Measurements from ENCODE around the gene ZYG11A. TPM values are rescaled to one million over a fixed set of nuclear protein-coding genes. Genes with fewer than 3 reads are reported as not detected.

Gene ZYG11A
- polyA plus RNA-seq, 1 donor = 0.05 TPM

DNA sequence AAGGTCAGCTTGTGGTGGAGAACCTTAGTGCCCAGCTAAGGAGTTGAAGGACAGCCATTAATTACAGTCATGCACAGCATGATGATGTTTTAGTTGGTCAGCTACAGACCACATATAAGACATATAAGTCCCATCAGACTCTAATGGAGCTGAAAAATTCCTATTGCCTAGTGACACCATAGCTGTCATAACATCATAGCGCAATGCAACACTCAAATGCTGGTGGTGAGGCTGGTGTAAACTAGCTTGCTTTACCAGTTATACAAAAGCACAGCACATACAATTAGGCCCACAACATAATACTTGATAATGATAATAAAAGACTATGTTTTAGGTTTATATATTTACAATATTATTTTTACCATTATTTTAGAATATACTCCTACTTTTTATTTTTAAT, 75.0 kb downstream of the ZYG11A start:
- DNase-seq (ENCODE audit: low read depth) = no peak

GRCh38 chr1:52918201-52918600, 75.6 kb downstream of the ZYG11A start:
- DNase-seq (ENCODE audit: low read depth) = no peak

GRCh38 chr1:52919051-52919722, 76.6 kb downstream of the ZYG11A start:
- no peak for DNase-seq (ENCODE audit: low read depth)

GRCh38 chr1:52919723-52920483, 77.3 kb downstream of the ZYG11A start:
- no peak for DNase-seq (ENCODE audit: low read depth)

DNA sequence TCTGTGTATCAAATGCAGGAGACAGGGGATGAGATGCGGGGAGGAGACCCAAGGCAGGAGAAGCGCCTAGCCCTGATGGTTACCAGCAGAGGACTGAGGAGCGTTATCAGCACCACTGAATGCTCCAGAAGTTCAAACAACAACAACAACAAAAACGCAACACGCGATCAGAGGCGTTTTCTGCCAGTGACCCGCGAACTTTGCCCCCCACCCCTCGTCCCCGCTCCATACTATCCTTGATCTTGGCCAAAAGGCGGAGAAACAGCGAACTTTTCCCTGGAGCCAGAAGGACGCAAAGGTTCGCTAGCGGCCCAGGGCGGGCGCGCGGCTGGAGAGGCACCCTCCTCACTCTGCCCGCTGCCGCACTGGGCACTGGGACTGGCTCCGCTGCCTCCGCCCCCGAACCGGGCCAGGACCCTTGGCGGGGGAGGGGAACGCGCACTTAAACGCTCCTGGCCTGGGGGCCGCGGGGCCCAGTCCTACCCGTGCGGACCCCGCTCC, 78.3 kb downstream of the ZYG11A start:
- DNase-seq (ENCODE audit: low read depth) = no peak

GRCh38 chr1:52925571-52926005, 83.0 kb downstream of the ZYG11A start:
- no peak for DNase-seq (ENCODE audit: low read depth)

DNA sequence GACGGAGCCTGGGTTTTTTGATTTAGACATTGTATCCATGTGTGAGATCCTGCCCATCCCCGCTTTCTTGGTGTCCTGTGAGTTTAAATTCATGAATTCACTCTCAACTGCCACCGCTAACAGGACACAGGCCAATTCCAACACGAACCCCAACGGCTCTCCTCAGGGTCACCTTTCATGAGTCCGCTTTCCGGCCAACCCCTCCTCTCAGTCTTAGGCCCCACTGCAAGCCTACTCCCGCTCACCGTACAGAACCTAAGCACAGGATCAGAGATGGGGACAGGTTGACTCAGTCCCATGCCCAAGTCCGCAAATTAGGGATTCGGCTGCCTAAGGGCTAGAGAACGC, 84.3 kb downstream of the ZYG11A start:
- no peak for DNase-seq (ENCODE audit: low read depth)

- no peak for DNase-seq (ENCODE audit: low read depth)
These were observed 84.9 kb downstream of the ZYG11A start, which contains the start of gene SCP2 for GRCh38 chr1:52927212-52928014. Gene SCP2, plus strand, starts transcription at chr1:52927276. Its CDS starts 121 bp downstream, at chr1:52927397.

- no peak for DNase-seq (ENCODE audit: low read depth)
These were observed 85.5 kb downstream of the ZYG11A start for GRCh38 chr1:52928015-52928404.

DNA sequence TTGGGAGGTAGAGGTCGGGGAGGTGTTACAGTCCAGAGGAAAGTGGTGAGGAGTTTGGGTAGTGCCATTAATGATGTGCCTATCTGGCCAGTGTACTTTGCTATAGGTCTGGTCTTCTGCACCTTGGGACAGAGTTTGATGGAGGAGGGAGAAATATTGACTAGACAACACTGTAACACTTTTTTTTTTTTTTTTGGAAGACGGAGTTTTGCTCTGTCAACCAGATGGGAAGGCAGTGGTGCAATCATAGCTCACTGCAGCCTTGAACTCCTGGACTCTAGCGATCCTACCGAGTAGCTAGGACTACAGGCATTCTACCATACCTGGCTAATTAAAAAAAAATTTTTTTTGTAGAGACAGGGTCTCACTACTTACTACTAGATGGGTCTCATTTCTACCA, 86.5 kb downstream of the ZYG11A start:
- no peak for DNase-seq (ENCODE audit: low read depth)

GRCh38 chr1:52937433-52938182, 95.0 kb downstream of the ZYG11A start:
- no peak for DNase-seq (ENCODE audit: low read depth)

- no peak for DNase-seq (ENCODE audit: low read depth)
These were observed 95.6 kb downstream of the ZYG11A start for GRCh38 chr1:52938183-52938451.

DNA sequence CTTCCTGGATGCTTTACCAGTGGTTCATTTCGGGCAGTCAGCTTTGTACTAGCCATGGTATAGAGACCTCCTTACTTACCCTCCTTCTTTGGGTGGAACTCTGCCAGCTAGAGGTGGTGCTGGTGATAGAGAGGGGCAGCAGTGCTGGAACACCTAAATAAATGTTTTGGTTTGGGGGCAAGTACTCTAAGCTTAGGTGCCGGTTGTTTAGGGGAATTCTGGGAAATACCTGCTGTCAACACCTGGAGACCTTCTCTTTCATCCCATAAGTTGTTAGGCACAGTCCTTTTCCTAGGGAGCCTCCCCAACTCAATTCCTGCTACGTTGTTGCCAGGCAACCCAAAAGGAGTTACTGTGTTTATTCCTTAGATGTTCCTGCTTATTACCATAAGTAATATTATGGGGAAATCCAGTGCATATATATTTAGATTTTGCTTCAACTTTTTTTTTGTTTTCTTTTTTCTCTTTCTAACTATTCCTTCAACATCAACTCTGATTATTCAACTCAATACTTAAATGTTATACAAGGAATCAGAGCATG, 101.4 kb downstream of the ZYG11A start:
- no peak for DNase-seq (ENCODE audit: low read depth)

GRCh38 chr1:52944566-52944965, 102.0 kb downstream of the ZYG11A start:
- DNase-seq (ENCODE audit: low read depth) = no peak

Other genes starting within 250 kb of the ZYG11A start
- 150 TPM for gene GPX7, start 240.4 kb upstream of the ZYG11A start, polyA plus RNA-seq (ENCODE audit: insufficient read length)
- gene SHISAL2A, start 209.6 kb upstream of the ZYG11A start, polyA plus RNA-seq (ENCODE audit: insufficient read length) = 3.9 TPM
- 18.8 TPM for gene COA7, start 144.4 kb upstream of the ZYG11A start, polyA plus RNA-seq (ENCODE audit: insufficient read length)
- 37.4 TPM for gene ZYG11B, start 116.3 kb upstream of the ZYG11A start, polyA plus RNA-seq (ENCODE audit: insufficient read length)
- 111 TPM for gene ECHDC2, start 79.0 kb downstream of the ZYG11A start, polyA plus RNA-seq (ENCODE audit: insufficient read length)
- gene SCP2, start 84.5 kb downstream of the ZYG11A start, polyA plus RNA-seq (ENCODE audit: insufficient read length) = 80.1 TPM
- gene PODN, start 219.5 kb downstream of the ZYG11A start, polyA plus RNA-seq (ENCODE audit: insufficient read length) = 7.8 TPM

Data from forelimb muscle (tissue), 1 donor.